Testis (tissue), 3 donors: ENCODE results near the gene VSTM2B. TPM values are rescaled to one million over a fixed set of nuclear protein-coding genes. Genes with fewer than 3 reads are reported as not detected.

Experiments
- DNase-seq: peaks from one replicate; pipeline ENCODE4 v3.0.0-alpha.2; 2019
- H3K27ac ChIP-seq, 2 donors: fragments of 200-600 bp; sonication (generic); one replicate each; pipeline ENCODE4 v1.5.1; 2019
- H3K27me3 ChIP-seq: fragments of 200-600 bp; sonication (generic); one replicate; pipeline ENCODE4 v1.5.1; 2019
- H3K36me3 ChIP-seq: fragments of 200-600 bp; sonication (generic); one replicate; pipeline ENCODE4 v1.5.1; 2017; ENCODE audit warnings: low read depth; ENCODE audit errors: missing control alignments
- H3K4me1 ChIP-seq: fragments of 200-600 bp; sonication (generic); one replicate; pipeline ENCODE4 v1.5.1; 2019
- H3K4me3 ChIP-seq, 2 donors: fragments of 200-600 bp; sonication (generic); one replicate each; pipeline ENCODE4 v1.5.1; 2017 to 2019
- H3K9me3 ChIP-seq: fragments of 200-600 bp; sonication (generic); one replicate; pipeline ENCODE4 v1.5.1; 2017
- CTCF ChIP-seq, 3 experiments: fragments of 450-650 bp in 2 of 3; fragments of 200-600 bp in 1 of 3; sonication (generic) in 1 of 3; IDR thresholded peaks; one replicate each; pipeline ENCODE4 v1.5.1; 2016 to 2019; ENCODE audit warnings: antibody characterized with exemption in 3 of 3, mild to moderate bottlenecking in 2 of 3, moderate library complexity in 1 of 3
- POLR2A ChIP-seq: fragments of 450-650 bp; IDR thresholded peaks from one replicate; pipeline ENCODE4 v1.6.1; 2017; ENCODE audit warnings: antibody characterized with exemption, mild to moderate bottlenecking, moderate library complexity
- WGBS, 2 donors: methylation state at CpG; one replicate each; pipeline ENCODE4 v1.1.5; 2018; 5-methylcytosine and 5-hydroxymethylcytosine counted together
- intact Hi-C: fragments of 100-400 bp; cut with DNase I; formaldehyde crosslinking; loops from one replicate; pipeline ENCODE4 v1.15.1; 2023; ENCODE audit warnings: low total_unique reads
- polyA plus RNA-seq: library from polyadenylated mRNA; stranded (reverse); fragments of 350-450 nt; fragmentation: Illumina TruSeq; extraction: RNeasy Lipid Tissue Mini Kit (QIAGEN cat#74804); gene quantifications from one replicate; pipeline ENCODE4 v1.2.3, GENCODE V29; 2014; ENCODE audit warnings: low read depth, low replicate concordance; ENCODE audit not compliant: insufficient read depth
- total RNA-seq, 2 donors: library from RNA; depleted of rRNA; stranded (reverse); fragments of >200 nt; gene quantifications; one replicate each; pipeline ENCODE4 v1.2.3, GENCODE V29; 2016

VSTM2B gene
- total and polyA plus RNA-seq, 3 donors from 2014 or later, result 0.50 to 0.62 TPM; not detected in 1

GRCh38 chr19:29532097-29532496, 6.3 kb downstream of the VSTM2B start:
- intact Hi-C loops, result no loop called here
- TF ChIP-seq POLR2A (no peak), CTCF (IDR thresholded peaks at IDR 0.05) (no peak)
- Histone ChIP-seq H3K27ac (no peak overlapping the region), H3K9me3 (no peaks in the 10 kb centered on the region), H3K4me3 (no peak overlapping the region), H3K27me3 (no peaks in the 10 kb centered on the region), H3K4me1 (peaks cover 8% of the 10 kb centered on the region), H3K36me3 (no peaks in the 10 kb centered on the region)
- WGBS, 2 donors, result 70 to 71% methylated on average over 8 of the region's 8 CpGs
- no peak for DNase-seq

- Histone ChIP-seq H3K27me3 (no peaks in the 10 kb centered on the region), H3K36me3 (no peaks in the 10 kb centered on the region), H3K9me3 (no peaks in the 10 kb centered on the region), H3K27ac (no peak overlapping the region), H3K4me3 (no peak overlapping the region), H3K4me1 (peaks cover 8% of the 10 kb centered on the region)
- TF ChIP-seq POLR2A, result no peak
- TF ChIP-seq CTCF (IDR thresholded peaks at IDR 0.05), result no peak
- no peak for DNase-seq
- 97% methylated on average over 3 of the region's 3 CpGs; no CpG with 5 or more reads in 1 of the 2 donors for WGBS, 2 donors
- intact Hi-C loops, result no loop called here
Measured at GRCh38 chr19:29532956-29533355, 7.2 kb downstream of the VSTM2B start.

GRCh38 chr19:29533578-29534544, 8.1 kb downstream of the VSTM2B start:
- 82 to 84% methylated on average over 10 to 15 of the region's 15 CpGs for WGBS, 2 donors
- TF ChIP-seq CTCF (IDR thresholded peaks at IDR 0.05) (no peak), POLR2A (no peak)
- Histone ChIP-seq H3K27me3 (no peaks in the 10 kb centered on the region), H3K4me3 (no peak overlapping the region), H3K36me3 (no peaks in the 10 kb centered on the region), H3K4me1 (peaks cover 5% of the 10 kb centered on the region), H3K9me3 (no peaks in the 10 kb centered on the region), H3K27ac (no peak overlapping the region)
- peak; percentile 7 for DNase-seq
- intact Hi-C loops, result no loop called here

GRCh38 chr19:29535214-29535831, 9.5 kb downstream of the VSTM2B start:
- no peak for TF ChIP-seq CTCF (IDR thresholded peaks at IDR 0.05)
- TF ChIP-seq POLR2A, result no peak
- peak; percentile 13 for DNase-seq
- WGBS, 2 donors, result 51 to 69% methylated on average over 19 of the region's 19 CpGs

More at GRCh38 chr19:29535214-29535831, 9.5 kb downstream of the VSTM2B start:
- H3K4me1 ChIP-seq, result no peaks in the 10 kb centered on the region
- H3K4me3 ChIP-seq, result no peak overlapping the region
- H3K36me3 ChIP-seq, result no peaks in the 10 kb centered on the region
- intact Hi-C loops, result no loop called here
- H3K27me3 ChIP-seq, result no peaks in the 10 kb centered on the region
- H3K27ac ChIP-seq, result no peak overlapping the region
- H3K9me3 ChIP-seq, result no peaks in the 10 kb centered on the region
